HCT116 (cell line): ENCODE data around the gene PITPNC1.

Experiments used
- CEBPB ChIP-seq: IDR thresholded peaks from 2 replicates; pipeline ENCODE4 v1.6.1; 2012; ENCODE audit warnings: low read depth
- CTCF ChIP-seq, 3 experiments: fragments of 200-600 bp in 1 of 3; sonication (generic) in 1 of 3; IDR thresholded peaks in 2 of 3; conservative IDR thresholded peaks in 1 of 3; 2 replicates each; pipeline ENCODE4 v1.5.1; 2012 to 2017; ENCODE audit warnings: low read depth in 2 of 3, low read length in 2 of 3, antibody characterized with exemption in 1 of 3, borderline replicate concordance in 1 of 3, control low read depth in 1 of 3, mild to moderate bottlenecking in 1 of 3, mixed read lengths in 1 of 3, mixed run types in 1 of 3, moderate library complexity in 1 of 3; ENCODE audit not compliant: insufficient read depth in 1 of 3
- EZH2 ChIP-seq: fragments of 200-600 bp; sonication (generic); IDR thresholded peaks from 2 replicates; pipeline ENCODE4 v1.6.1; 2017; ENCODE audit warnings: antibody characterized with exemption, mixed run types
- EZH2phosphoT487 ChIP-seq: fragments of 200-600 bp; IDR thresholded peaks from 2 replicates; pipeline ENCODE4 v1.6.1; 2018; ENCODE audit warnings: antibody characterized with exemption, borderline replicate concordance
- JUND ChIP-seq: IDR thresholded peaks from 2 replicates; pipeline ENCODE4 v1.6.1; 2012
- POLR2A ChIP-seq: IDR thresholded peaks from 2 replicates; pipeline ENCODE4 v1.7.0; 2011; ENCODE audit warnings: borderline replicate concordance; ENCODE audit not compliant: insufficient read depth, insufficient read length; ENCODE audit errors: extremely low read depth
- RAD21 ChIP-seq: IDR thresholded peaks from 2 replicates; pipeline ENCODE4 v1.6.1; 2012; ENCODE audit warnings: low read depth, mild to moderate bottlenecking
- SRF ChIP-seq: IDR thresholded peaks from 2 replicates; pipeline ENCODE4 v1.6.1; 2012; ENCODE audit warnings: low read depth

- TF ChIP-seq CTCF (IDR thresholded peaks at IDR 0.05 in 2 of 3, conservative IDR thresholded peaks at IDR 0.05 in 1 of 3; ENCODE audit: borderline replicate concordance in 1 of 3, insufficient read depth in 1 of 3, low read depth in 2 of 3, low read length in 2 of 3) (no peak), POLR2A (no peak), CEBPB (no peak), JUND (peak; percentile 89), EZH2phosphoT487 (no peak), RAD21 (0 out of 2 replicates have a peak, but pooled peaks have one; percentile 26), EZH2 (no peak), SRF (peak; percentile 60; the same call in 1 of the 2 replicates)
These were observed 64.2 kb downstream of the PITPNC1 start for GRCh38 chr17:67441052-67441895.
